AG08395 (cell line): Measurements from ENCODE around the gene ANO7.

Experiments used
- DNase-seq: peaks from one replicate; pipeline ENCODE4 v3.0.0; 2012; ENCODE audit warnings: mixed read lengths, low spot score

The ANO7 gene

GRCh38 chr2:241188361-241189092 lies at the start of gene ANO7:
Gene ANO7, plus strand, starts transcription at chr2:241188677. Its CDS starts 1,387 bp downstream, at chr2:241190064.
- DNase-seq = no peak

- no peak for DNase-seq
Observed at GRCh38 chr2:241139531-241140444, 48.7 kb upstream of the ANO7 start.

GRCh38 chr2:241140445-241140840 lies 48.0 kb upstream of the ANO7 start:
- DNase-seq = no peak

GRCh38 chr2:241141214-241141770 lies 47.2 kb upstream of the ANO7 start:
- DNase-seq = no peak

GRCh38 chr2:241142063-241142462 lies 46.4 kb upstream of the ANO7 start:
- DNase-seq = no peak

GRCh38 chr2:241142593-241142992 lies 45.9 kb upstream of the ANO7 start:
- no peak for DNase-seq

GRCh38 chr2:241146286-241146685 lies 42.2 kb upstream of the ANO7 start:
- DNase-seq = no peak

- no peak for DNase-seq
Observed at GRCh38 chr2:241147336-241147735, 41.1 kb upstream of the ANO7 start.

GRCh38 chr2:241148239-241148638 lies 40.2 kb upstream of the ANO7 start:
- no peak for DNase-seq

- DNase-seq = peak; percentile 94
Observed at GRCh38 chr2:241148891-241149674, 39.4 kb upstream of the ANO7 start, which contains the start of gene PASK. Gene PASK, minus strand, starts transcription at chr2:241149472. Its CDS starts 6,440 bp downstream, at chr2:241143032.

GRCh38 chr2:241149675-241149924 lies 38.9 kb upstream of the ANO7 start:
- DNase-seq = no peak

- peak; percentile 99 for DNase-seq
Observed at GRCh38 chr2:241149925-241150659, 38.4 kb upstream of the ANO7 start, which contains the start of gene PPP1R7. Gene PPP1R7, plus strand, starts transcription at chr2:241150467. Its CDS starts 29 bp downstream, at chr2:241150496.

- no peak for DNase-seq
Observed at GRCh38 chr2:241150660-241151530, 37.6 kb upstream of the ANO7 start.

GRCh38 chr2:241151934-241152660 lies 36.4 kb upstream of the ANO7 start:
- DNase-seq = no peak

GRCh38 chr2:241153616-241154015 lies 34.9 kb upstream of the ANO7 start:
- no peak for DNase-seq

- DNase-seq = no peak
Observed at GRCh38 chr2:241154915-241155314, 33.6 kb upstream of the ANO7 start.

- DNase-seq = no peak
Observed at GRCh38 chr2:241155936-241156335, 32.5 kb upstream of the ANO7 start.

- no peak for DNase-seq
Observed at GRCh38 chr2:241156971-241157441, 31.5 kb upstream of the ANO7 start.

GRCh38 chr2:241157841-241158545 lies 30.5 kb upstream of the ANO7 start:
- no peak for DNase-seq
